ENCODE results near the gene NCF2.

The NCF2 gene

GRCh38 chr1:183552891-183553290 lies 37.4 kb downstream of the NCF2 start:
- no peak for DNase-seq (ENCODE audit: low read depth in 2 of 2)

- DNase-seq (ENCODE audit: low read depth in 2 of 2): no peak
These were observed 37.8 kb downstream of the NCF2 start for GRCh38 chr1:183552441-183552840.

- no peak for DNase-seq (ENCODE audit: low read depth in 2 of 2)
These were observed 38.3 kb downstream of the NCF2 start for GRCh38 chr1:183551924-183552323.

GRCh38 chr1:183550915-183551314 lies 39.3 kb downstream of the NCF2 start:
- no peak for DNase-seq (ENCODE audit: low read depth in 2 of 2)

GRCh38 chr1:183548116-183548515 lies 42.1 kb downstream of the NCF2 start:
- DNase-seq (ENCODE audit: low read depth in 2 of 2): no peak

GRCh38 chr1:183546427-183546826 lies 43.8 kb downstream of the NCF2 start:
- DNase-seq (ENCODE audit: low read depth in 2 of 2): no peak

GRCh38 chr1:183544598-183545297 lies 45.5 kb downstream of the NCF2 start:
- no peak for DNase-seq (ENCODE audit: low read depth in 2 of 2)

GRCh38 chr1:183543619-183544204 lies 46.5 kb downstream of the NCF2 start:
- DNase-seq (ENCODE audit: low read depth in 2 of 2): no peak

- DNase-seq (ENCODE audit: low read depth in 2 of 2): no peak
These were observed 52.9 kb downstream of the NCF2 start for GRCh38 chr1:183537405-183537804.

- DNase-seq (ENCODE audit: low read depth in 2 of 2): no peak
These were observed 56.6 kb downstream of the NCF2 start for GRCh38 chr1:183533617-183534174.

GRCh38 chr1:183528577-183528976 lies 61.7 kb downstream of the NCF2 start:
- DNase-seq (ENCODE audit: low read depth in 2 of 2): no peak

GRCh38 chr1:183522104-183522503 lies 68.2 kb downstream of the NCF2 start:
- no peak for DNase-seq (ENCODE audit: low read depth in 2 of 2)

- DNase-seq (ENCODE audit: low read depth in 2 of 2): no peak
These were observed 69.9 kb downstream of the NCF2 start for GRCh38 chr1:183520379-183520778.

GRCh38 chr1:183517401-183517800 lies 72.9 kb downstream of the NCF2 start:
- DNase-seq (ENCODE audit: low read depth in 2 of 2): no peak

GRCh38 chr1:183516725-183517124 lies 73.5 kb downstream of the NCF2 start:
- DNase-seq (ENCODE audit: low read depth in 2 of 2): no peak

- no peak for DNase-seq (ENCODE audit: low read depth in 2 of 2)
These were observed 75.1 kb downstream of the NCF2 start for GRCh38 chr1:183515002-183515689.

- DNase-seq (ENCODE audit: low read depth in 2 of 2): no peak
These were observed 76.0 kb downstream of the NCF2 start for GRCh38 chr1:183514235-183514634.

GRCh38 chr1:183512450-183512849 lies 77.8 kb downstream of the NCF2 start:
- DNase-seq (ENCODE audit: low read depth in 2 of 2): no peak

- DNase-seq (ENCODE audit: low read depth in 2 of 2): no peak
These were observed 81.6 kb downstream of the NCF2 start for GRCh38 chr1:183508694-183509093.

- DNase-seq (ENCODE audit: low read depth in 2 of 2): no peak
These were observed 83.7 kb downstream of the NCF2 start for GRCh38 chr1:183506561-183506960.
